IPS DF 19.7 (cell line): ENCODE data around the gene FXYD1.
"Not testable (repeated sequence)": the region's sequence is repeated elsewhere in the genome, so short reads cannot be mapped to it uniquely, and the experiment has no call there.

Experiments
- DNase-seq: peaks from one replicate; pipeline ENCODE4 v3.0.0-alpha.2; 2013; ENCODE audit warnings: low read depth, low spot score

The FXYD1 gene

DNA sequence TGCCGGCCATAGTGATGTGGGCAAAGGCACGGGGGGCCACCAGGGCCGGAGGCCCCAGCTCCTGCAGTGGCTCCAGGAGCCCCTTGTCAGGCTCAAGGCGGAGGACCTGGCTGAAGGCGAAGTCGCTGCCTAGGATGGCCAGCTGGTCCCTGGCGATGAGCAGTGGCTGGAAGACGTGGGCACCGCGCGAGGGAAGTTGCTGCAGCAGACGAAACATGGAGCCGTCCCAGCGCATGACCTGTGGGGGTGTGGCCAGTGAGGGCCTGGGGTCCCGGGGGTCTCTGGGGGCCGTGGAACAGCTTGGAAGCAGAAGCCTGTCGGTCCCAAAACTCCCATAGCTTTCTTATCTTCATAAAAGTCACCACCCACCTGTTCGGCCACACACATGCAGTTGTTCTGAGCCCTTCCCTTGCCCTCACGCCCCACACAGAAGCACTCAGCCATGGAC is 13.3 kb upstream of the FXYD1 start:
- DNase-seq: no peak

DNA sequence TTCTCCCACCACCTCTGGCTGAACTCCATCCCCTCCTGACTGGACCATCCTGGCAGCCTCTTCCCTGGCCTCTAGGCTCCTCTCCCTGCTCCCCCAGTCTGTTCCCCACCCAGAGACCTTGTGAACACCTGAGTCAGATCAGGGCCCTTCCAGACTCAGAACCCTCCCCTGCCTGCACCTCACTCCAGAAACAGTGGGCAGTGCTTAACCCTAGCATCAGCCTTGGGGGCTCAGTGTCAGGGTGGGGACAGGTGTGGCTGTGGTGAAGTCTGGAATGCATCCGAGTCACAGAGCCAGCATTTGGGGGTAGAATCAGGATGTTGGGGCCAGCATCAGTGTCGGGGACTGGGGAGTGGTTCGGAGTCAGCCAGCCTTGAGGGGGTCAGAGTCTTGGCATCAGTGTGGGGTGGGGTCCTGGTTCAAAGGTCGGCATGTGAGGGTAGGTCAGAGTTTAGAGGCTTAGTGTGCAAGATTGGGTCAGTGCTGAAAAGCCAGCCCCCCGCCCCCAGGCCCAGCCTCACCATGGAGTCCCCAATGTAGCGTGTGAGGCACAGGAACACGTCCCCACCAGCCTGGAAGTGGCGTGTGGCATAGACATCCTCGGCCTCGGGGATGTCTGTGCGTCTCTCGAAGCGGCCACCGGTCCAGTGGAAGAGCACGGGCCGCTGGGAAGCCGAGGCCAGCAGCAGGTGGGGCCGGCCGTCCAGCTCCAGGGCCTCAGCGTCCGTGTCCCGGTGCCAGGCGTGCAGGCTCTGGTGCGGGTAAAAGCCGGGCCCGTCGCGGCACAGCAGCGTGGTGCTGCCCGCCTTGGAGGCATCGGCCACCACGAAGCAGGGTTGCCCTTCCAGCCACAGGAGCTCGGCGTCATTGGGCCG is 12.6 kb upstream of the FXYD1 start:
- no peak for DNase-seq

GRCh38 chr19:35126624-35126959 is 12.0 kb upstream of the FXYD1 start:
- DNase-seq: no peak

GRCh38 chr19:35127871-35128270 is 10.8 kb upstream of the FXYD1 start:
- no peak for DNase-seq

- no peak for DNase-seq
Observed at GRCh38 chr19:35128398-35129057, 10.1 kb upstream of the FXYD1 start.

DNA sequence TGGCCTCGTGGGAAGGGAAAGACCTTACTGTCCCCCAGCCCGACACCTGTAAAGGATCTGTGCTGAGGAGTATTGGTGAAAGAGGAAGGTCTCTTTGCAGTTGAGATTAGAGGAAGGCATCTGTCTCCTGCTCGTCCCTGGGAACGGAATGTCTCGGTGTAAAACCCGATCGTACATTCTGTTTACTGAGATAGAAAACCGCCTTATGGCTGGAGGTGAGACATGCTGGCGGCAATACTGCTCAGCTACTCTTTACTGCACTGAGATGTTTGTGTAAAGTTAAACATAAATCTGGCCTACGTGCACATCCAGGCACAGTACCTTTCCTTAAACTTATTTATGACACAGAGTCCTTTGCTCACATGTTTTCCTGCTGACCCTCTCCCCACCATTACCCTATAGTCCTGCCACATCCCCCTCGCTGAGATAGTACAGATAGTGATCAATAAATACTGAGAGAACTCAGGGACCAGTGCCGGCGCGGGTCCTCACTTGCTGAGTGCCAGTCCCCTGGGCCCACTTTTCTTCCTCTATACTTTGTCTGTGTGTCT is 8.8 kb upstream of the FXYD1 start:
- DNase-seq: not testable (repeated sequence)

DNA sequence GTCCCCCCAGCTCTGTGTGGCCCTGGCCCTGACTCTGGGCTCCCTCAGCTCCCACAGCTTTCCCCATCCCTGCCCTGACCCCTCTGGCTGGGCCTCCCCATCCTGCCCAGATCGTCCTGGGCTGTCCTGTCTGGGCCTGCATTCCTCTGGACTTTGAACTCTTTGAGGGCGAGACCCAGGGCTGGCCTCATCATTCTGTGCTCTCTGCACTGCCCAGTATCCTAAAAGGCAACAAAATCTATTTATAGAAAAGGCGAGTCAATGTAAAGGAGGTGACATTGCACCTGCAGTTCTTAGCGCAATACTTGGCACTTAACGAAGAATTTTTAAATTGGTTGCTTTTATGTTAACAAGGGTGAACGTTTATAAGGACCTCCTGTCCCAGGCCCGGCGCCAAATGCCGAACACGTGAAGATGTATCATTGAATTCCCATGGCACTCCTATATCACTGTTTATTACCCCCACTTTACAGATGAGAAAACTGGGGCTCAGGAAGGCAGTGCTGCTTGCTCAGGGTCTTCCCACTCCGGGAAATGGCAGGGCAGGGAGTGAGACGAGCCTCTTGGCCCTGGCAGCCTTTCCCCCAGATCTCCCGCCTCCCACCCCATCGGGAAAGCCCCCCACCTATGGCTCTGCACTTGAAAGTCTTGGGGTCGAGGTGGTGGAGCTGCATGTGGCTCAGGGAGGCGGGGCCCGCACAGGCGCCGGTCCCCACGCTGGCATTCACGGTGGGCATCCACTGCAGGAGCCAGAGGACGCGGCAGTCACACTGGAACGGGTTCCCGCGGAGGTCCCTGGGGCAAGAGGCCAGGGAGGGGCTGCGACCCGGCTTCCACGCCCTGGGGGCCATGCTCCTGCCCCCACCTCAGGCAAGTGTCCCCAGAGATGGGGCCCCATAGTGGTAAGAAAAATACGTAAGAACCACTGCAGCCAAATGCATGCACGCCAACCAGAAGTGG is 7.6 kb upstream of the FXYD1 start:
- DNase-seq: no peak

GRCh38 chr19:35132254-35132653 is 6.4 kb upstream of the FXYD1 start:
- no peak for DNase-seq

DNA sequence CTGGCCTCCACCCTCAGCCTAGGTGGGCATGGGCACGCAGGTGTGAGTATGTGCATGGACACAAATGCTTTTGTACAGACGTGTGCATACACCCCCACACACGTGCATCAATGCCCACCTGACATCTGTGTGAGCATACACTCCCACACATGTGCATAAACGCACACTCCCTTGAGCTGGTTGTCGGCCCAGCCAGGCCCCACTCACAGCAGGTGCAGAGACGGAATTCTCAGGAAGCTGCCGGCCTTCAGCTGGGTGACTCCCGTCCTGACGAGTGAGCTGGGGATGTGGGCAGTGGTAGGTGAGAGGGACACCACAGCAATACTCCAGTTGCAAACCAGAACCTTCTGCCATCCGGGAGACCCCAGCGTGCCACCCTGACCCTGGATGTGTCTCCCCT is 4.8 kb upstream of the FXYD1 start:
- no peak for DNase-seq

GRCh38 chr19:35134601-35135242 is 3.9 kb upstream of the FXYD1 start, which contains the start of gene LGI4:
Gene LGI4 (minus strand): TSS chr19:35135059. CDS start chr19:35134680, 379 bp downstream.
- DNase-seq: no peak

- no peak for DNase-seq
Observed at GRCh38 chr19:35135389-35135909, 3.2 kb upstream of the FXYD1 start.

DNA sequence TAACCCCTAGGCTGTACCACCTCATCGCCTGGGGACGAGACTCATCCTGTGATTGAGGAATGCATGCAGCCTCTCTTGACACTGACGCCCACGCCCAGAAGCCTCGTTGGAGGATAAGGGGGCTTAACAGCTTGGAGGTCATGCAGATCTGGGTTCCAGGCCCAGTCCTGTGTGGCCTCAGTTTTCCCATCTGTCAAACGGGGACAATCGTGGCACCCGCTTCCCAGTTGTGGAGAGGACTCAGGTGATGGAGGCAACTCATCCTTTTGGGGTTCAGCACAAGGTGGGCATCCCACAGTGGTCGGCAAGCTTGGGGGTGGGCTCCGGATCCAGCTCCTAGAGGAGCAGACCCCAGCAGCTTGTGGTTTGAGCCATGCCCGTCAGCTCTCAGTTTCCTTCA is 2.4 kb upstream of the FXYD1 start:
- no peak for DNase-seq

DNA sequence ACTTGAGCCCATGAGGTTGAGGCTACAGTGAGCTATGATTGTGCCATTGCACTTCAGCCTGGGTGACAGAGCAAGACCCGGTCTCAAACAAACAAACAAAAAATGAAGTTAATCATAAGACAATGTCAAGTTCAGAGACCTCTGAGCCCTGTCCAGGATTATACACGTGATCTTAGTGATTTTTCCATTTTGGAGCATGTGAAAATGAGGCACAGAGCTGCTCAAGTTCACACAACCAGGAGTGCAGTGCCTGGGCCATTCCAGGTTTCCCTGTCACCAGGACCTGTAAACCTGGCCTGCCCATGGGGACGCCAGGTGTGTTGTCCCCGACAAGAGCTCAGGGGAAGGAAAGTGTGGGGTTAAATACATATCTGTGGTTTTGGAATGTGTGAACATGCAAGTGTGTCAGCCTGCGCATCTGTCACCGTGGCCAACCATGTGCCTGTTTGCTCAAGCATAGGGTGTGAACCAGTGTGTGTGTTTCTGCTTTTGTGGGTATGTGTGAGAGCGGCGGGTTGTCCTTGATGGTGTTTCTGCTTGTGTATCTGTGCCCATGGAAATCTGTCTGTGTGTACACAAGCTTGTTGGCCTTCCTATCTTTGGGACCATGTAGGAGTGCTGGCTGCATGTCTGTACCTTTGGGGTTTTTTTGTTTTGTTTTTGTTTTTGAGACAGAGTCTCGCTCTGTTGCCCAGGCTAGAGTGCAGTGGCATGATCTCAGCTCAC is 1.5 kb upstream of the FXYD1 start:
- DNase-seq: no peak

GRCh38 chr19:35140207-35140961 is 1.8 kb downstream of the FXYD1 start:
- DNase-seq: no peak

GRCh38 chr19:35140962-35141836 is 2.6 kb downstream of the FXYD1 start:
- no peak for DNase-seq

- DNase-seq: no peak
Observed at GRCh38 chr19:35141837-35142605, 3.4 kb downstream of the FXYD1 start.

DNA sequence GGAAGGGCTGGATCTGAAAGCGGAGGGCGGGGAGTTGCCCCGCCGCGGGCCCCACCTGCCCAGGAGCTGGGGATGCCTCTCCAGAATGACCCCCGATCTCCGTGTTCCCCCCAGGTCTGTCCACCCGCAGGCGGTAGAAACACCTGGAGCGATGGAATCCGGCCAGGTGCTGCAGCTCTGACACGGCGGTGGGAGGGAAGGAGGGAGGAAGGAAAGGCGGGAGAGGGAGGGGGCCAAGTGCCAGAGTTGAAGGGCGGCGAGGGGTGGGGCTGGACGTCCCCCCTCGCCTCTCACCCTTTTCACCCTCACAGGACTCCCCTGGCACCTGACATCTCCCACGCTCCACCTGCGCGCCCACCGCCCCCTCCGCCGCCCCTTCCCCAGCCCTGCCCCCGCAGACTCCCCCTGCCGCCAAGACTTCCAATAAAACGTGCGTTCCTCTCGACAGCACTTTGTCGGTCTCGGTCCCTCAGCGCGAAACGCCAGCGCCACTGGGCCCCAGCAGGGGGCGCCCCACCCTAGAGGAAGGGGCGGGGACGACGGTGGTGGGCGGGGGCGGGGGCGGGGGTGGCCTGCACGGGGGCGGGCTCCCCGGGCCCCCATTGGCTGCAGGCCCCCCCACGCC is 4.1 kb downstream of the FXYD1 start:
- no peak for DNase-seq
